ENCODE measurements around the gene OR6C70.
"Not testable (repeated sequence)": the region's sequence is repeated elsewhere in the genome, so short reads cannot be mapped to it uniquely, and the experiment has no call there.

OR6C70 gene

GRCh38 chr12:55470088-55470829, at the start of gene OR6C70:
Gene OR6C70 (minus strand): TSS chr12:55470138. CDS start chr12:55470138, 0 bp downstream.
- DNase-seq, result no peak

DNA sequence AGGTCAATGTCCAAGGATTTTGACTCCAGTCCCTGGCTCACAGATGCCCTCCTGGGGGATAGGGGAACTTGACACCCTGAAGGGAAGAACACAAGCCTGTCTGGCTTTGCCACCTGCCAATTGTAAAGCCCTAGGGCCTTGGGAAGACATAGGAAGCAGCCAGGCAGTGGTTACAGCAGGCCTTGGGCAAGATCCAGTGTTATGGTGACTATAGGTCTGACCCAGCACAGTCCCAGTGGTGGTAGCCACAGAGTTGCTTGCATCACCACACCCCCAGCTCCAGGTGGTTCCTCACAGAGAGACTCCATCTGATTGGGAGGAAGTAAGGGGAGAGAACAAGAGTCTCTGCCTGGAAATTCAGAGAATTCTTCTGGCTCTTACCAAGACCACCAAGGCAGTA, 46.5 kb upstream of the OR6C70 start:
- no peak for DNase-seq

- DNase-seq, result no peak
These were observed 45.8 kb upstream of the OR6C70 start for GRCh38 chr12:55515696-55516095.

DNA sequence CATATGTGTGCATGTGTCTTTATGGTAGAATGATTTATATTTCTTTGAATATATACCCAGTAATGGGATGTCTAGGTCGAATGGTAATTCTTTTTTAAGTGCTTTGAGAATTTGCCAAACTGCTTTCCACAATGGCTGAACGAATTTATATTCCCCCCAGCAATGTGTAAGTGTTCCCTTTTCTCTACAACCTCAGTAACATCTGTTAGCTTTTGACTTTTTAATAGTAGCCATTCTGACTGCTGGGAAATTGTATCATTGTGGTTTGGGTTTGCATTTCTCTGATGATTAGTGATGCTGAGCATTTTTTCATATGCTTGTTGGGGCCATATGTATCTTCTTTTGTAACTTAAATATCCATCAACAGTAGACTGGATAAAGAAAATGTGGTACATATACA, 31.7 kb upstream of the OR6C70 start:
- no peak for DNase-seq

DNA sequence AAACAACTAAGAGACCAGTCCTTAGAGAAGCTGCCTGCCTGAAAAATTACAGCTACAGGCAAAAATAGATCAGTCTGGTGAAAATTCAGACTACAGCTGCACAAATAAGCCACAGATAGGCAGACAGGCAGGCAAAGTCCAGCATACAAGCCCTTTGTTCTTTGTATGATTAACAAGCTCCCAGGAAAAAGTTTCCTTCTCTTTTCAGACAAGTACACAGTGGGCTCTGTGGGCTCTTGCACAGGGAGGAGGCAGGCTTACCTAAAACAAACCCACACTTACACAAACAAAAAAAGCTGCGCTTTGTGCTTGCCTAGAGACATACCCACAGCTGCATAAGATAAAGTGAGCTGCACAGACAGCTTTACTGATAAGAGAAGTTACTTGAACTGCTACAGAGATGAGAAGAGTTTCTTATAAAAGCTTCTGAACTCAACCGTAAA, 29.9 kb upstream of the OR6C70 start:
- no peak for DNase-seq

GRCh38 chr12:55499231-55499630, 29.3 kb upstream of the OR6C70 start:
- no peak for DNase-seq

DNA sequence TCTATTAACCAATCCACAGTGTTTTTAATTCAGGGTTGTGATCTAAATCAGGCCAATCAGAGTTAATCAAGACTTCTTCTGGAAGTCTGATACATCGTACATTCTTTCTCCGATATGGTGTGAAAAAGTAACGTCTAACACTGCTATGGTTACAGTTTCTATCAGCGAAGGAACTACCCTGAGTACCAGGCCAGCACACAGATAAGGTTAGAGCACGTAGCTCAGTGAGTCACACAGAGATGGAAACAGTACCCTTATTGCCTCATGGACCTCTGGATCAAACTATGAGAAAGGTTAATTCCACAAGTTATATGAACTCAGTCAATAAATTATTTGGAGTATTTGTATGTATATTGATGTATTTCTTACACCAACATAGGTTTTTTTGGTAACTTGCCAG, 25.6 kb upstream of the OR6C70 start:
- no peak for DNase-seq

DNA sequence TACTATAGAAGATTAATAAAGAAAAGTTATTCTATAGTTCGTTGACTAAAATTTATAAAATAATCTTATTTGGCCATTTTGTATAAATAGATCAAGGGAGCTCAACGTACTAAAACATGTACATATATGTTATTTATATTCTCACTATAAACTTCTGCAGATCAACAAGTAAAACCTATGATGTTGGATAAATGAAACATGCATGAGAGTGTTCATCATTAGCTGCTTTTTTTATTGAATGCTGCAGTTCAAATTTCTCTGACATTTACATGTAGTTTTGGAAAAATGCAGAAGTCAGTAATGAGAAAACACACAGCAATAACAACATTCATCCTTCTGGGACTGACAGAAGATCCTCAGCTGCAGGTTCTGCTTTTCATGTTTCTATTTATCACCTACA, 22.1 kb upstream of the OR6C70 start, which contains the start of gene OR6C68:
Gene OR6C68 (plus strand): TSS at position 301 of the 400 bp plus-strand sequence. CDS start 0 bp downstream, at position 301.
- no peak for DNase-seq

DNA sequence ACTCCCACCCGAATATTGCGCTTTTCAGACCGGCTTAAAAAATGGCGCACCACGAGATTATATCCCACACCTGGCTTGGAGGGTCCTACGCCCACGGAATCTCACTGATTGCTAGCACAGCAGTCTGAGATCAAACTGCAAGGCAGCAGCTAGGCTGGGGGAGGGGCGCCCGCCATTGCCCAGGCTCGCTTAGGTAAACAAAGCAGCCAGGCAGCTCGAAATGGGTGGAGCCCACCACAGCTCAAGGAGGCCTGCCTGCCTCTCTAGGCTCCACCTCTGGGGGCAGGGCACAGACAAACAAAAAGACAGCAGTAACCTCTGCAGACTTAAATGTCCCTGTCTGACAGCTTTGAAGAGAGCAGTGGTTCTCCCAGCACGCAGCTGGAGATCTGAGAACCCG, 14.3 kb upstream of the OR6C70 start:
- not testable (repeated sequence) for DNase-seq

DNA sequence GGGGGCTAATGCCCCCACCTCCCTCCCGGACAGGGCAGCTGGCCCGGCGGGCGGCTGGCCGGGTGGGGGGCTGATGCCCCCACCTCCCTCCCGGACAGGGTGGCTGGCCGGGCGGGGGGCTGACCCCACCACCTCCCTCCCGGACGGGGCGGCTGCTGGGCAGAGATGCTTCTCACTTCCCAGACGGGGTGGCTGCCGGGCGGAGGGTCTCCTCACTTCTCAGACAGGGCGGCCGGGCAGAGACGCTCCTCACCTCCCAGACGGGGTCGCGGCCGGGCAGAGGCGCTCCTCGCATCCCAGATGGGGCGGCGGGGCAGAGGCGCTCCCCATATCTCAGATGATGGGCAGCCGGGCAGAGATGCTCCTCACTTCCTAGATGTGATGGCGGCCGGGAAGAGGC, 9.2 kb upstream of the OR6C70 start:
- DNase-seq, result not testable (repeated sequence)

DNA sequence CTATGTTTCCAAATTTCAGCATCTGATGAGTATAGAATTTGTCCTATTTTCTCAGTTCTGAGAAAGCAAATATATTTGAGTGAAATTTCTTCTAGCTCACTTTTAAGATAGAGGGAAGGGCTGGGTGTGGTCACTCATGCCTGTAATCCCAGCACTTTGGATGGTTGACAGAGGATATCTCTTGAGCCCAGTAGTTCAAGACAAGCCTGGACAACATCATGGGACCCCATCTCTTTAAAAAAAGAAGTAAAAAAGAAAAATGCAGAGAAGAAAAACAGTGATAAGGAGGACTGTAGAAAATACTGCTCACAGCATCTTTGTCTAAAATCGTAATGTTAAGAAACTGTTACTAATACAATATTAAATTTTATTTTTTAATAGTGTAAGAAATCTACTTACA, 2.3 kb upstream of the OR6C70 start:
- DNase-seq, result no peak

DNA sequence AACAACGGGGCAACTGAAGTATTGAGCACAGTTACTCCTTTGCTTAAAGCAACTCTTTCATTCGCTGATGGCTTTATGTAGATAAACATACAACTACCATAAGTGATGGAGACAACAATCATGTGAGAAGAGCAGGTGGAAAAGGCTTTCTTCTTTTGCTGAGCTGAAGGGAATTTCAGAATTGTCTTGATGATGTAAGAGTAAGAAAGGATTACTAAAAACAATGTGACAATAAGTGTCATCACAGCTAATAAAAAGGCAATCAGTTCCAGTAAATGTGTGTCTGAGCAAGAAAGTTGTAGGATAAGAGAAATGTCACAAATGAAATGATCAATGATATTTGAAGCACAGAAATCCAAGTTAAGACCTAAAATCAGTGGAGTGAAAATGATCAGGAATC, 647 bp downstream of the OR6C70 start:
- no peak for DNase-seq

GRCh38 chr12:55467836-55468235, 2.1 kb downstream of the OR6C70 start:
- DNase-seq, result no peak

DNA sequence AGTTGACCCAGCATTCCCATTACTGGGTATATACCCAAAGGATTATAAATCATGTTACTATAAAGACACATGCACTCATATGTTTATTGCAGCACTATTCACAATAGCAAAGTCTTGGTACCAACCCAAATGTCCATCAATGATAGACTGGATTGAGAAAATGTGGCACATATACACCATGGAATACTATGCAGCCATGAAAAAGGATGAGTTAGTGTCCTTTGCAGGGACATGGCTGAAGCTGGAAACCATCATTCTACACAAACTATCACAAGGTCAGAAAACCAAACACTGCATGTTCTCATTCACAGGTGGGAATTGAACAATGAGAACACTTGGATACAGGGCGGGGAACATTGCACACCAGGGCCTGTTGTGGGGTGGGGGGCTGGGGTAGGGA, 5.0 kb downstream of the OR6C70 start:
- DNase-seq, result not testable (repeated sequence)

- no peak for DNase-seq
These were observed 21.1 kb downstream of the OR6C70 start for GRCh38 chr12:55448825-55449224.

DNA sequence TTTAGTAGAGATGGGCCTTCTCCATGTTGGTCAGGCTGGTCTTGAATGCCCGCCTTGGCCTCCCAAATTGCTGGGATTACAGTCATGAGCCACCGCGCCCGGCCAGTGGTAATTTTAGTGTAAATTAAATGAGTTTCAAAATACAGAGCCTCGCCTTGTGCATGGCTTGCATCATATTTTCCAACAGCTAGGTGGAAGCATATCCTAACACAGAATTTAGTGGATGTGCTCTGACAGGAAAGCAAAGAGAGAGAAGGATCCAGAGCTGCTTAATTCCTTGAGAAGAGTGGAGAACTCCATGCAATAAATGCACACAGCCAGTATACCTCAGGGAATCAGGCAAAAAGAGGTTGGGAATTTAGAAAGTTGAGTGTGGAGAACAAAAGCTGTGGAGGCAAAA, 23.6 kb downstream of the OR6C70 start:
- DNase-seq, result no peak

DNA sequence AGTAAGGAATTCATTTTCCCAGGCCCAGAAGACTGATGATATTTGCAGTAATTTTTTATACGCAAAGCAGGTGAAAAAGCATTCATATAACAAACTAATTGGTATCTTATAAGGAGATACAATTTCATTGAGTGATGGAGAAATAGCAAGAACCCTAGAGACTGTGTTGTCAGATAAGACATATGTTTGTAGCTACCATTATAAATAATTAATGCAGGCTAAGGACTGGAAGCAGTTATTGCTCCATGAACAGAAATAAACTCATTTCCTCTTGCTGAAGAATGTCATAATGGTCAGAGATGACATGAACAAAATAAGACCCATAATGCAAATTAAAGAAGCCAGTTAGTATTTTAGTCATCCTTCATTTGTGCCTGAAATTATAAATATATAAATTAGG, 24.6 kb downstream of the OR6C70 start:
- DNase-seq, result no peak

DNA sequence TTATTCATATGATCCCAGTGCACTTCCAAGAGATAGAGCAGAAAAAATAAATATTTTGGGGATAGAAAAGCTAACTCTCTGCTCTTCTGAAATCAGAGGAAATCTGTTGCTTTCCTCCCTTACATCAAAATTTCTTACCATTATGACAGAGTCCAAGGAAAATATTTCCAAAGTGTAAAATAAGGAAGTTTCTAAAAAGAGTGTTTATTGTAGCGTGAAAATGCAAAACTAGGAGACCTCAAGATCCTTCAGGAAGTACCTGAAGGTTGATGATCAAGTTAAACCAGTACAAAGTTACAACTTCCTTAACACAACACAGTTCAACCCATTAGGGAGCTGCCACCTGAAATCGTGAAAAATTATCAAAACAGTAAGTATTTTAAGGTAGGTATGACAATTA, 26.2 kb downstream of the OR6C70 start, which contains the start of gene OR6C2:
Gene OR6C2 (plus strand): TSS at position 301 of the 400 bp plus-strand sequence. CDS start 8,138 bp downstream, outside the sequence.
- DNase-seq, result no peak

- not testable (repeated sequence) for DNase-seq
These were observed 28.7 kb downstream of the OR6C70 start for GRCh38 chr12:55441233-55441632.

DNA sequence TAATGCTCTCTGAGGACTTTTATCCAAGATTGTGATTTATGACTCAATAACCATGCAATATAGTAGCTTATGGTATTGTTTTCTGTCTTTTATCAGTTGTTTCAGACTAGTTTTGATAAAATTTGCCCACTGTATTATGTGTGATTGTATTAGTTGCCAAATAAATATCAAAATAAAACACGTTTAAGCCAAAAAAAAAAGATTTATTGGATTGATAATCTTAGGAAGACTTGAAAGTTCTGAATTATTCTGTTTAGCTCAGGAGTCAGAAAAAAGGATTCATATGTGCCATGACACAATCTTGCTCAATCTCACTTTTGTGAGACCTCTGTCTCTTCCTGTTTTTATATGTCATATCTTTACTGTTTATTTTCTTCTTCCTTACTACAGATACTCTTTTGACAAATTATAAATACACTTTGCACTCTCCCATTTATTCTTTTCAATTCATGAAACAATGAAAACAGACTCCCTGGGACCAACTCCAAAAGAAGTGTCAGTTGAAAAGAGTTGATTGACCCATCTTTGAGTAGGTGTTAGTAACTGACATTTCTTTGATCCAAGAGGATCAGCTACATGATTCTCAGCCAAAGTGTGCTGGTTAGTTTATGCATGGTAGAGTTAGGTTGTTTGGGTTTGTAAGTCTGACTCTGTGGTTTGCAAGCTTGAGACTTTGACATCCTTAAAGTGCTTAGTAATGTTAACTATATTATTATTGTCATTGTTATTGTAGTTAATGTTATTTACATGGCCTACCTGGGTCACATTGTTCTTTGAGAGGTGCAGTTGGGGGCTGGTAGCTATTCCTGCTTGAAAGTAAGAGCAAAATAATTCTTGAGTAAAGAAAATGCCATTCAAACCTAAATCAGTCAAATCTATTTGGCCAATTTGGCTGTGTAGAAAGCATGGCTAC, 41.4 kb downstream of the OR6C70 start:
- no peak for DNase-seq

- no peak for DNase-seq
These were observed 44.0 kb downstream of the OR6C70 start, which contains the start of gene OR6C76 for GRCh38 chr12:55425954-55426353. Gene OR6C76 (plus strand): TSS chr12:55426254. CDS start chr12:55426254, 0 bp downstream.

GRCh38 chr12:55420307-55420962, 49.5 kb downstream of the OR6C70 start:
- no peak for DNase-seq

Measured in fibroblast of skin of right biceps (primary cell).